GDM1 (cell line): ENCODE data around the gene ANKRD1.
A peak's percentile ranks its signal among the peaks of the same experiment; 100 is the strongest.
"Not testable (repeated sequence)": the region's sequence is repeated elsewhere in the genome, so short reads cannot be mapped to it uniquely, and the experiment has no call there.

Experiments used
- DNase-seq: peaks from one replicate; lab custom pipeline; 2025; lab: John Stamatoyannopoulos, UW

The ANKRD1 gene

GRCh38 chr10:90912174-90912573, 8.7 kb downstream of the ANKRD1 start:
- no peak for DNase-seq

- DNase-seq, result peak; percentile 60
These were observed 9.5 kb downstream of the ANKRD1 start for GRCh38 chr10:90911133-90912051.

DNA sequence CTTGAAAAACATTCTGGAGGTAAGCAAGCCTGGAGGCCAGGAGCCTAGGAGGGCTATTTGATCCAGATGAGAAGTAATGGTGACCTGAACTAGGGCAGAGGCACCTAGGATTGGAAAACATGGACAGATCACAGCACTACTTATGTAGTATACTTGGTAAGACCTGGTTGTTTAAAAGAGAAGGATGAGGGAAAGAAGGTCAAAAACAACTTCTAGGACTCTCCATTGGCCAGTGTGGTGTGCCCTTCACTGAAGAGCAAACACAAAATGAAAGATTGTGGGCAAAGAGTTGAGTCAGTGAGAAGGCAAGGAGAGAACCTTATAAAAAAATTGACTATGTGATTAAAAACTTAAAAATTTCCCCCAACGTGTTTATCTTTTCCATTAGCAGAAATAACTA, 14.3 kb downstream of the ANKRD1 start:
- DNase-seq, result no peak

DNA sequence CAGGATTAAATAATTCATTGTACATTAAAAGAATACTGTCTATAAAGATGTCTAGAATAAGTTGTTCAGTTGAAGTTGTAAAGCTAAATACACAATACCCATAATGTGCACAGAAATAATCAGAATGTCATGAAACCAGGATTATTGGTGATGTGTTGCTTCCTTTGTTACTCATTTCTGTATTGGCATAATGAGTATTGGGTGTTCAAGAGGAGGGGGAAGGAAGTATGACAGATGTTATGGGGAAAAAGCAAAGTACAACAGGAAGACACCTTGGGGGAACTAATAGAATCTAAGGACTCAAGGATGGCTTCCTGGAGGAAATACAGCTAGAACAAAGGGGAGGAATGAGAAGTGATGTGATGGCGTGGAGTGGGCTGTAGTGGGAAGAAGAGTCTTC, 15.0 kb downstream of the ANKRD1 start:
- no peak for DNase-seq

GRCh38 chr10:90896916-90897315, 24.0 kb downstream of the ANKRD1 start:
- DNase-seq, result not testable (repeated sequence)

DNA sequence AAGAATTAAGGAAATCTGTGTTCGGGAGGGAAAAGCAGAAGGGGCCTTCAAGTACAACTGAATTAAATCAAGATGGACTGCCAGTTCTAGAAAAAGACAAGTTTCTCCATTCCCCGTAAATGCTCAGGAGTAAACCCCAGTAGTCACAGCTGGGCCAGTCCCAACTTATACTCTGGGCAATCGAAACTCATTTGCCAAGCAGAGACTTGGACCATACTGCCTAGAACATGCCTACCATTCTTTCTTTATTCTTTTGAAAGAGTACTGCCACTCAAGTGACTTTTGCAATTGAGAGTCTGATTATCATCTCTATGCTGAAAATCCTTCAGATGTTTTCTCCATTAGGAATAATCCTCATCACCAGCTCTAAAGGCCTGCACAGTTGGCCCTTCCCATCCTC, 27.7 kb downstream of the ANKRD1 start:
- DNase-seq, result no peak

- DNase-seq, result no peak
These were observed 30.5 kb downstream of the ANKRD1 start for GRCh38 chr10:90890347-90890746.

- no peak for DNase-seq
These were observed 31.3 kb downstream of the ANKRD1 start for GRCh38 chr10:90889636-90890035.

DNA sequence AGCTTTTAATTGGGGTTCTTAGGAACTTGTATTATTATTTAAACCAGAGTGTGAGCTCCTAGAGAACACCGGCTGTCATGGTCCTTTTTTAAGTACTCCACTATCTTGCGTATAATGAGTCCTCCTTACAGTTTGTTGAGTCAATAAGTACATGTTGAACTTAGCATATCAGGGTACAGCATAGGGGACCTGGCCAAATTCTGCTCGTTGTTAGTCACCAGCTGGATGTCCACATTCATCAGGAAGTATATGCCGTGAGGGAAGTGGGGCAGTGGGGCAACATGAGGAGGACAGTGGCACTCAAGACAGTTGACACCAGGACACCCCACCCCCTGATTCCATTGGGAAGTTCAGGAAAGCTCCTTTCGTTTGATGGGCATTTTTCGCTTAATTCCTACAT, 32.5 kb downstream of the ANKRD1 start:
- no peak for DNase-seq

DNA sequence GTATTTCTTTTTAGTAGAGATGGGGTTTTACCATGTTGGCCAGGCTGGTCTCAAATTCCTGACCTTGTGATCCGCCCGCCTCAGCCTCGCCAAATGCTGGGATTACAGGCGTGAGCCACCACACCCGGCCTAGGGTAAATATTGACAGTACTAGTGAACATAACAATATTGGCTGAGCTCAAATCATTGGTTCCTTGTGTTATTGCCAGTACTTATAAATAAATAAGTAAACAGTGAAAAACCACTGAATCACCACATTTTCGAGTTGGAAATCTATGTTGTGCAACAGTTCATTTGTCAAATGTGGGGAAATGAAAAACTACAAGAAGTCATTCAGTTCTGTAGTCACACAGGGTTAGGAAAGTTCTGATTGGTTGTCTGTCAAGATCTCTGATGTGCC, 33.3 kb downstream of the ANKRD1 start:
- DNase-seq, result no peak

GRCh38 chr10:90885176-90885575, 35.7 kb downstream of the ANKRD1 start:
- no peak for DNase-seq

- no peak for DNase-seq
These were observed 36.5 kb downstream of the ANKRD1 start for GRCh38 chr10:90884431-90884830.

DNA sequence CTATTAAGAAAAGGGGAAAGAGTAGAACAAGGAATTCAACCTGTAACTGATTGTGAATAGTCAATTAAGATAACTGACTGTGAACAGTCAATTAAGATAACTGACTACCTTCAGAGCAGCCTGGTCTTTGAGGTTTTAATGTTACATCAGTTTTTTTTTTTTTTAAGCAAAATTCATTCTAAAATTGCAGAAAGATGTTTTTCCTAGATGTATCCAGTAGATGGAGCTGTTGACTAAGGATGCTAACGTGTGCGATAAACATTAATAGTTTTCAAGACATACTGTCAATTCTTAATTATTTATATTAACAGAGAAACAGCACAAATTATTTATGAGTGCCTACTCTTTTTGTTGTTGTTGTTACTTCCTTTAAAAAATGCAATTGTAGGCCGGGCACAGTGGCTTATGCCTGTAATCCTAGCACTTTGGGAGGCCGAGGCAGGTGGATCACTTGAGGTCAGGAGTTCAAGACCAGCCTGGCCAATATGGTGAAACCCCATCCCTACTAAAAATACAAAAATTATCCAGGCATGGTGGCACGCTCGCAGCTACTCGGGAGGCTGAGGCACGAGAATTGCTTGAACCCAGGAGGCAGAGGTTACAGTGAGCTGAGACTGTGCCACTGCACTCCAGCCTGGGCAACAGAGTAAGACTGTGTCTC, 40.7 kb downstream of the ANKRD1 start:
- not testable (repeated sequence) for DNase-seq

- DNase-seq, result no peak
These were observed 41.8 kb downstream of the ANKRD1 start for GRCh38 chr10:90879062-90879461.

DNA sequence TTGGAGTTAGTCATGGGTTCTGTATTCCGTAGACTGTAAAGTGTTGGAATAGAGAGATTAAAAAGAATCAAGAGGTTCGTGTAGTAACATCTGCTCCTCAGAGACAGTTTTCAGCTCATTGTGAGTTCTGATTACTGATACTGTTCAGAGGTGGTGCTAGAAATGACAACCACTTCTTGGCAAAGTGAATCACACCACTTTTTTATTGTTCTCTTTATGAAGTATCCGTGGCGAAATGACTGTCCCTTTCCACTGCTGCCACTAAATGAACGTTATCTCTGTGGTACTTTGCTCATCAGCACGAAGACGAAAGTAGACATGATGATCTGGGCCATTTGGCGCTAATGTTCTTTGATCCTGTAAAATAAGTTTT, 48.3 kb downstream of the ANKRD1 start:
- DNase-seq, result no peak

DNA sequence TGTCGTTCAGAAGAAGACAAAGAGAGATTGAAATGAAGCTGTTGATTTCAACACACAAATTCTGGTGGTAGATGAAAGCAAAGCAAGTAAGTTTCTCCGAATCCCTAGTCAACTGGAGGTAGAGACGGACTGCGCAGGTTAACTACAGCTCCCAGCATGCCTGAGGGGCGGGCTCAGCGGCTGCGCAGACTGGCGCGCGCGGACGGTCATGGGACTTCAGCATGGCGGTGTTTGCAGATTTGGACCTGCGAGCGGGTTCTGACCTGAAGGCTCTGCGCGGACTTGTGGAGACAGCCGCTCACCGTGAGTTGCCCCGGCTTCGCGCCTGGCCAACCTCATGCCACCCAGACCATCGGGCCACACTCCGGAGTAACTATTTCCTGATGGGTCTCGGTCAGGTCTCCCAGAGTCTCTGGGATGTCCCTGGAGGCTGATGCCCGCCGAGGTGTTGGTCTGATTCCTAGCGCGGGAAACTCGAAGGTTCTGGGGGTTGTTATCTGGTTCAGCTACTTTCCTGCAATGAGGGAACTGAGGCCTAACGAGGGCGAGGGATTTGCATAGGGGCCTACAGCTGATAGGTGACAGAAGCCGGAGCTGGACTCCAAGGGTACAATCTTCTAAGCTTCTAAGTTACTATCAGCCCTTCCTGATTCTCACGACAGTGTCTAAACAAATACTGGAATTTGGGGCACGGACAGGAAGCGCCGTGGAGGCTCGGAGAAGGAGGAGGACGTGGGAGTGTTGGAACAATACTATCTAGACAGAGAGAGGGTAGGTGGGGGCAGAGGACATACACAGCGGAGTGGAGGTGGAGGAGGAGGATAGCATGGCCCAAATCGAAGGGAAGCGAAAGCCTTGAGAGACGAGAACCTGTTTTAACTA, 48.9 kb downstream of the ANKRD1 start, which contains the start of gene RPP30:
RPP30 (plus strand) TSS at position 209 of the 882 bp plus-strand sequence; CDS start at position 222, 13 bp downstream.
- peak; percentile 60 for DNase-seq

DNA sequence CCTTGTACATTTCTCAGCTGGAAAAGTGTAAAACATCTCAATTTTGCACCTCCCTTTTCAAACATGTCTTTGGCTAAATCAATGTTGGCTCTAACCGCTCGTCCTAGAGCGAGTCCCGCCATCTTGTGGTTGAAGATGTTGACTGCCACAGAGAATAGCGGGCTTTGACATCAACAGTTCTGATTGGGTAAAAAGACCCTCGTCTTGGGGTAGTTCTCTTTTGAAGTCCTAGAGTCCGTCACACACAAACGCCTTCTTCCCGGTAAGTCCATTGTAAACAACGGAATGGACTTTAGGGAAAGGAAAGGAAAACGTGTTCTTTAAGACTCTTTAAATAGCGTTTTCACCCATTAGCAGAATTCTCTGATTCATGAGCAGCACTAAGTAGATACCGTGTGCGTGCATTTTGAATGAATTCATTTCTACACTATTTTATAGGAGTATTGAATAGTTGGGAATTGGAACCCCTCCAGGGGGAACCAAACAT, 49.6 kb downstream of the ANKRD1 start:
- peak; percentile 30 for DNase-seq

DNA sequence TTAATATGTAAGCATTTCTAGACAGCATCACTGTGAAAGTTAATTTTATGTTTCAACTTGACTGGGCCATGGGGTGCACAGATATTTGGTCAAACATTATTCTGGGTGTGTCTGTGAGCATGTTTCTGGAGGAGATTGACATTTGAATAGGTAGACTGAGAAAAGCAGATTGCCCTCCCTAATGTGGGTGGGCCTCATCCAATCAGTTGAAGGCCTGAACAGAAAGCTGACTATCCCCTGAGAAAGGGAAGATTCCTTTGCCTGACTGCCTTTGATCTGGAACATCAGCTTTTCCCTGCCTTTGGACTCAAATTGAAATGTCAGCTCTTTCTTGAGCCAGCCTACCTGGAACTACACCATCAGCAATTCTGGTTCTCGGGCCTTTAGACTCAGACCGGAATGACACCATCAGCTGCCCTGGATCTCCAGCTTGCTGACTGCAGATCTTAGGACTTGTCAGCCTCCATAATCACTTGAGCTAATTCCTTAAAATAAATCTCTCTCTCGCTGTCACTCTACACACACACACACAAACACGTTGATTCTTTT, 54.8 kb downstream of the ANKRD1 start:
- DNase-seq, result no peak

GRCh38 chr10:90865401-90865800, 55.5 kb downstream of the ANKRD1 start:
- no peak for DNase-seq

DNA sequence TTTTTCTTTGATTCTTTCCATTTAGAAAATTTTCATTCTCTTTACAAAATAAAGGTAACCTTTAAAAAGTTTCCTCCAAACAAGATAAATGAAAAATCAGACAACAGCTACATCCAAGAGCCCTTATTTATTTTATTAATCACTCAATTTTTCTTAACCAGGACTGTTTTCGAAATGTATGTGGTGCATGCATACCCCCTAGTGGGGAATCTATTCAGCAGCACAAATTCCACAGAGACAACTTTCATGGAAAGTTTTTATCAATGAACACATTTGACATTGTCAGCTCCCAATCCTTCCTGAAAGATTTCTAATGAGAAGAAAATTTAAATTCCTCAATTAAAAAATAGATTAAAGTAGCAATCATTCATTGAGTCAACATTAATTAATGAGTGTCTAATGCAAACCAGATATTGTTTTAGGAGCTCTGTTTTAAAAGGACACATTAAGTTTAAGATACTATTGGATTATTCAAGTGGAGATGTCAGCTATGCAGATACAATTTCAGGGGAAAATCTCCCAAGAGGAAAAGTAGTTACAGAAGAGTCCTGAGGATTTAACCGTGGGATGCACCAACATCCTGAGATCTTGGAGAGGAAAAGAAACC, 57.9 kb downstream of the ANKRD1 start:
- no peak for DNase-seq
